MCF 10A (cell line): ENCODE results near the gene KITLG. TPM values are rescaled to one million over a fixed set of nuclear protein-coding genes. Genes with fewer than 3 reads are reported as not detected.
A peak's percentile ranks its signal among the peaks of the same experiment; 100 is the strongest.

ENCODE experiments used
- BruUV-seq: library from RNA; stranded (reverse); fragments of 400-500 nt; replicated peaks from 2 replicates; lab custom pipeline; 2021; lab: Mats Ljungman, UMichigan
- CTCF ChIA-PET: fragments of 300-600 bp; sonication (Branson Sonifier 250); formaldehyde crosslinking; extraction: SDS; loops from one replicate; lab custom pipeline; 2021; ENCODE audit warnings: antibody characterized with exemption, inconsistent platforms; lab: Yijun Ruan, JAX
- POLR2A ChIA-PET: fragments of 300-600, 350-650 bp; sonication (Branson Sonifier 250); formaldehyde crosslinking; extraction: SDS; loops from one replicate; lab custom pipeline; 2020; ENCODE audit warnings: antibody characterized with exemption, inconsistent platforms; lab: Yijun Ruan, JAX
- DNase-seq: peaks from one replicate; pipeline ENCODE4 v3.0.0-alpha.2; 2018; ENCODE audit not compliant: unreplicated experiment
- H3K27ac Mint-ChIP-seq: one replicate; pipeline ENCODE4 v1.8.0; 2022; ENCODE audit warnings: mild to moderate bottlenecking, low read depth, mixed read lengths; ENCODE audit not compliant: unreplicated experiment
- H3K27me3 Mint-ChIP-seq: one replicate; pipeline ENCODE4 v1.8.0; 2022; ENCODE audit warnings: mixed read lengths; ENCODE audit not compliant: insufficient read depth, unreplicated experiment
- H3K36me3 Mint-ChIP-seq: one replicate; pipeline ENCODE4 v1.8.0; 2022; ENCODE audit warnings: mild to moderate bottlenecking, moderate library complexity, mixed read lengths; ENCODE audit not compliant: insufficient read depth, unreplicated experiment
- H3K4me1 Mint-ChIP-seq: one replicate; pipeline ENCODE4 v1.8.0; 2022; ENCODE audit warnings: mixed read lengths; ENCODE audit not compliant: insufficient read depth, unreplicated experiment
- H3K4me3 Mint-ChIP-seq: one replicate; pipeline ENCODE4 v1.8.0; 2022; ENCODE audit warnings: mild to moderate bottlenecking, moderate library complexity, mixed read lengths; ENCODE audit not compliant: unreplicated experiment
- H3K9me3 Mint-ChIP-seq: one replicate; pipeline ENCODE4 v1.8.0; 2022; ENCODE audit warnings: mixed read lengths; ENCODE audit not compliant: unreplicated experiment
- intact Hi-C: fragments of 100-400 bp; cut with micrococcal nuclease; formaldehyde crosslinking; loops from 2 replicates; pipeline ENCODE4 v1.14.1; 2022
- total RNA-seq: library from RNA; stranded (reverse); gene quantifications from 2 replicates; pipeline ENCODE4 v1.2.3, GENCODE V29; 2022
- TF ChIP-seq, protein P1 (sequence below): fragments of 200-600 bp; IDR thresholded peaks from one replicate; pipeline ENCODE4 v1.8.0; 2022; ENCODE audit warnings: antibody characterized with exemption, mild to moderate bottlenecking; ENCODE audit not compliant: unreplicated experiment

Gene KITLG
- total RNA-seq, 1 experiment from 2014 or later, result 4.8 TPM

DNA sequence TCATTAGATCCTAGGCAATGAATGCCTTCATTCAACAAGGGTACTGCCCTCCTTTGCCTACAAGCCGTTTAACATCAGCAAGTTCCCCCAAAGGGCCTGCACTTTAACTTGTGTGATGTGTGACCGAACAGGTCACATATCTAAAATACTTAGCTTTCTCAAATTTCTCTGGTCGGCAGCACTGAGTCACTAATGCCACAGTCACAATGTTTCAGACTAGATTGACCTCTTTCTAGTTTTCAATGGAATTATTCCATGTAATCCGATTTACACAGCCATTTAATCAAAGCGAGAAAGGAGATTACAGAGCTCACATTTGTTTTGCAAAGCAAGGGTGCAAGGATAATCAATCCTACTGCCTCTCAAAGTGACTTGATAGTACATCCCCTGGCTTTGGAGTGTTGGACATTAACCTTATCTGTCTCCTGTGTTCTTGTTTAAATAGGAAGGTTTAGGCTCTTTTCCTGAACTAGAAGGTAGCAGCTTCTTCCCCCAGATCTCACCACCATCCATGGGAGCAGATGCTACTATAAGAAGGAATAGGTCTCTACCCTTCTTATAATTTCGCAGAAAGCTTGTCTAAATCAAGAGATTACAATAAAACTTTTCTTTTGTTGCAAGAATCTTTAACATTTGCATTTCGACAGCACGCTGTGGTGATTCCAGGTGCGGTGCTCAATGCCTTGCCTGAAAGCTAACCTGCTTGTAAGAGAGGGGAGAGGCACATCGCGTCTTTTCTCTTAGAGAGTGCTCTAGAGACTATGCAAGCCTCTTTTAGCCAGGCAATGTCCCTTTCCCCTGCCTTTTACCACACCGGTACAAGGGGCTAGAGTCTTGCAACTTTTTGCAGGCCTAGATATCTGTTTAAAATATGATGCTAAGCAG, 1.8 kb downstream of the KITLG start:
- H3K27me3 Mint-ChIP-seq, result no peaks in the 10 kb centered on the region
- no peak for DNase-seq
- intact Hi-C loops, result loop anchor here (1.0 kb wide), 1 partner anchor 424 kb away; no protein-coding TSS in a partner anchor
- ChIA-PET CTCF (interaction anchor here (0.5 to 6.1 kb wide), 24 partner anchors 9 to 943 kb away, joined by 3 to 56 read pairs (median 4); no protein-coding TSS in a partner anchor), POLR2A (interaction anchor here (1.2 to 2.1 kb wide), 6 partner anchors 11 to 435 kb away, joined by 3 to 10 read pairs (median 4); no protein-coding TSS in a partner anchor)
- peak overlapping the region; percentile 90 for H3K4me3 Mint-ChIP-seq
- BruUV-seq, result no TSS peak
- peaks cover 19% of the 10 kb centered on the region for H3K4me1 Mint-ChIP-seq
- no peaks in the 10 kb centered on the region for H3K9me3 Mint-ChIP-seq
- H3K36me3 Mint-ChIP-seq, result peaks cover 6% of the 10 kb centered on the region
- TF ChIP-seq, protein P1, sequence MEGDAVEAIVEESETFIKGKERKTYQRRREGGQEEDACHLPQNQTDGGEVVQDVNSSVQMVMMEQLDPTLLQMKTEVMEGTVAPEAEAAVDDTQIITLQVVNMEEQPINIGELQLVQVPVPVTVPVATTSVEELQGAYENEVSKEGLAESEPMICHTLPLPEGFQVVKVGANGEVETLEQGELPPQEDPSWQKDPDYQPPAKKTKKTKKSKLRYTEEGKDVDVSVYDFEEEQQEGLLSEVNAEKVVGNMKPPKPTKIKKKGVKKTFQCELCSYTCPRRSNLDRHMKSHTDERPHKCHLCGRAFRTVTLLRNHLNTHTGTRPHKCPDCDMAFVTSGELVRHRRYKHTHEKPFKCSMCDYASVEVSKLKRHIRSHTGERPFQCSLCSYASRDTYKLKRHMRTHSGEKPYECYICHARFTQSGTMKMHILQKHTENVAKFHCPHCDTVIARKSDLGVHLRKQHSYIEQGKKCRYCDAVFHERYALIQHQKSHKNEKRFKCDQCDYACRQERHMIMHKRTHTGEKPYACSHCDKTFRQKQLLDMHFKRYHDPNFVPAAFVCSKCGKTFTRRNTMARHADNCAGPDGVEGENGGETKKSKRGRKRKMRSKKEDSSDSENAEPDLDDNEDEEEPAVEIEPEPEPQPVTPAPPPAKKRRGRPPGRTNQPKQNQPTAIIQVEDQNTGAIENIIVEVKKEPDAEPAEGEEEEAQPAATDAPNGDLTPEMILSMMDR, result no peak
- no peak overlapping the region for H3K27ac Mint-ChIP-seq

DNA sequence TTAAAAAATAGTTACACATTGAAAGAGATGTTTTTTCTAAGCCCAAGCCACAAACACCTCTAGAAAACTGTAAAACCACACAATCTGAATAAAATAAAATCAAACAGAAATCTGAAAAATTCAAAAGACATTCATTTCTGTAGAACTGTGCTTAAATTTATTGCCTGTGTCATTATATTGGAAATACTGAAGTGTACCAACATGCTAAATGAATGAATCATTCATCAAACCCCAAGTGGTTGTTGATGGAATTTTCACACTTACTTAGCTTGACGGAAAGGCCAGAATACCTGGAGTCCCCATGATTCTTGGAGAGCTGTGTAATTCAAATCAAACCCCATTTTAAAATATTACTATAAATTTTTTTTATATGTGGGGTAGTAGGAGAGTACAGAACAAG, 2.7 kb downstream of the KITLG start:
- Mint-ChIP-seq H3K9me3 (no peaks in the 10 kb centered on the region), H3K27me3 (no peaks in the 10 kb centered on the region), H3K36me3 (peaks cover 6% of the 10 kb centered on the region), H3K4me1 (peaks cover 27% of the 10 kb centered on the region), H3K4me3 (peak overlapping the region; percentile 90), H3K27ac (no peak overlapping the region)
- DNase-seq, result peak; percentile 62
- ChIA-PET CTCF (interaction anchor here (0.5 to 1.6 kb wide), 6 partner anchors 15 to 944 kb away, joined by 3 to 7 read pairs (median 3); no protein-coding TSS in a partner anchor), POLR2A (interaction anchor here (0.7 to 2.1 kb wide), 5 partner anchors 10 to 982 kb away, joined by 3 to 10 read pairs (median 4); no protein-coding TSS in a partner anchor)
- TF ChIP-seq, protein P1, result peak; percentile 17
- intact Hi-C loops, result no loop called here
- no TSS peak for BruUV-seq

DNA sequence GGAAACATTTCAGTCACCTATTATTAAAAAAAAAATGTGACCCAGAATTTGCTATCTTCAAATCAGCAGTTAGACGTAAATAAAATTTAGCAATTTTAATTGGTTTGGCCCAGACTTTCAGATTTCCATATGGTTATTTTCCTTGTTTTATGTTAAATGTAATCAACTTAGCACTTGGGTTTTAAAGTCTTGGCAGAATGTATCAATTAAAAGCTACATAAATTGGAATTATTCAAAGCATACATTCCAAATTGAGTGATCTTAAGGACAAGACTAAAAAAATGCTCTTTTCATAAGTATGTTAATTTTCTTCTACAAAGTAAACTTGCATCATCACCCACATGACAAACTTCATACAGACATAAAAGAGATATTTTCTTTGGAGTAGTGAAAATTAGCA, 3.4 kb downstream of the KITLG start:
- Mint-ChIP-seq H3K4me1 (peaks cover 29% of the 10 kb centered on the region), H3K36me3 (peaks cover 6% of the 10 kb centered on the region), H3K4me3 (no peak overlapping the region), H3K9me3 (no peaks in the 10 kb centered on the region), H3K27ac (no peak overlapping the region), H3K27me3 (no peaks in the 10 kb centered on the region)
- ChIA-PET POLR2A (interaction anchor here (0.9 to 2.1 kb wide), 2 partner anchors 23 to 775 kb away, joined by 3 to 10 read pairs; partner anchors contain the start of gene DUSP6), CTCF (interaction anchor here (1.6 kb wide), 1 partner anchor 184 kb away, joined by 7 read pairs; no protein-coding TSS in a partner anchor)
- intact Hi-C loops, result no loop called here
- BruUV-seq, result no TSS peak
- DNase-seq, result no peak
- TF ChIP-seq, protein P1, result no peak
